ENCODE results near the gene DNAH11.

DNAH11 gene

GRCh38 chr7:21778953-21779352 lies 236.1 kb downstream of the DNAH11 start:
- TF ChIP-seq CTCF (IDR thresholded peaks at IDR 0.05) = no peak
- Histone ChIP-seq H3K4me3 (no peak overlapping the region), H3K27ac (no peak overlapping the region)
- no peak for DNase-seq (ENCODE audit: low spot score)

GRCh38 chr7:21782996-21783395 lies 240.2 kb downstream of the DNAH11 start:
- H3K27ac ChIP-seq = no peak overlapping the region
- no peak overlapping the region for H3K4me3 ChIP-seq
- TF ChIP-seq CTCF (IDR thresholded peaks at IDR 0.05) = no peak
- no peak for DNase-seq (ENCODE audit: low spot score)

DNA sequence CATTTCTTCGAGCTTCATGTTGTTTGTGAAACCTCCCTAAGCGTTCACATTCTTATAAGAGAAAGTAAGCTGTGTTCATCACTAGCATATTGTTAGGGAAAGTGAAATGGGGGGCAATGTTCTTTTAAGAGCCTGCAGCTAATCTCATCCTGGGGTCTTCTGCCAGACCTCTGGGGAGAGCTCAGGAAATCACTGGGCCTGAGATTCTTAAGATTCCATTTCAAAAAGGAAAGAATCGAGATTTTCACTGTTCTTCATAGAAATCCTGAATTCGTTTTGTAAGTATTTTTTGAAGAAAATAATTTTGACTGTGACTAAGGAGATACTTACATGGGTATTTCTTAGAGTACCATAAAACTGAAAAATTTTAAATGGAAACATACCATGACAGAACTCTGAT lies 242.2 kb downstream of the DNAH11 start:
- no peak for TF ChIP-seq CTCF (IDR thresholded peaks at IDR 0.05)
- H3K27ac ChIP-seq = no peak overlapping the region
- H3K4me3 ChIP-seq = no peak overlapping the region
- no peak for DNase-seq (ENCODE audit: low spot score)

DNA sequence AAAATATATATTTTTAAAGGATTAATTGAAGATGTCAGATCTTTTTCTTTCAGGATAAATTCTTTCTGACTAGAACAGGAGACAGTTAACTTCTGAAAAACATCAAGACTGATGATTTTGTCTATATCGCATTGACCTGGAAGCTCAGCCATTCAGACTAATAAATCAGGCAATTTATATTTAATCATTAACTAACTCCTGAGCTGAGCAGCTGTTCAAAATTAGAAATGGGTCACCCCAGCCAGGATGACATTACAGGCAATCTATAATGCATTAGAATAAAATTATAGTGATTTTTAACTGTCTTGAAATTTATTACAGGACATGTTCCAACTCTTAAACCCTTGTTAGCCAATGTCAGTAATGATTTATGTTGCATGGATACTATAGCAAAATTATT lies 263.0 kb downstream of the DNAH11 start:
- TF ChIP-seq CTCF (IDR thresholded peaks at IDR 0.05) = no peak
- Histone ChIP-seq H3K4me3 (no peak overlapping the region), H3K27ac (no peak overlapping the region)
- no peak for DNase-seq (ENCODE audit: low spot score)

- Histone ChIP-seq H3K27ac (no peak overlapping the region), H3K4me3 (no peak overlapping the region)
- TF ChIP-seq CTCF (IDR thresholded peaks at IDR 0.05) = no peak
- no peak for DNase-seq (ENCODE audit: low spot score)
Measured at GRCh38 chr7:21806388-21806787, 263.5 kb downstream of the DNAH11 start.

DNA sequence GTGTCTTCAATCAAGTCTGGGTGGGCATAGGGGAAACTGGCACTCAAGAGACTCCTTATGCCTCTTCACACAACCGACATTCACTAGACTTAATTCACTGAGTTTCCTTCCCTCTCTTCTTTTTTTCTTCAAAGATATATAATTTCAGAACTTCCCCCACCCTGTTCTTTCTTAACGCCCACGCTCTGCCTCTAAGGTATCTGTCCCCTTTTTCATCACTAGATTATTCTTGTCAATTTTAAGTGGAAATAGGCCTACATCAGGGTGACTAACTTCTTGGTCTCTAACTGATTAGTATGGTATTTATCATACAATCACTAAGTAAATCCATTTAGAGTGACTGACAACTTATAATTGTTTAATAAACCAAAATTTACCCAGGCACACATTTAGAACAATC lies 276.2 kb downstream of the DNAH11 start:
- DNase-seq (ENCODE audit: low spot score) = no peak
- no peak overlapping the region for H3K27ac ChIP-seq
- H3K4me3 ChIP-seq = no peak overlapping the region
- TF ChIP-seq CTCF (IDR thresholded peaks at IDR 0.05) = no peak

DNA sequence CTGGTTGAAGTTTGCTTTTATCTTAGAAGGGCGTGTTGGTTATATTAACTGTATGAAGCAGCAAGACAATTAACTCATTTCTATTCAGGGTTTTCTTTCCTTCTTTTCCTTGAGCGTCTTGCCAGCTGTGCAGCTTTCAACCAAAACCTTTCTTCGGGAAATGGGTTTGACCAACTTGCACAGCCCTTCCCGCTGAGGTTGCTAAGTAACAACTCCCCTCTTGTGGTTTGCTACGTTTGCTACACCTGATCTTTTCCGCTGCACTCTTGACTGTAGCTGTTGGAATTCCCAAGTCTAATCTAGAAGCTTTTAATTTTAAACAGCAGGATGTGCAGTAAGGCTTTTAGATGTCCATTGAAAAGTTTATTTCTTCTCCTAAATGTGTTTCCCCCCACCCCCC lies 286.0 kb downstream of the DNAH11 start:
- no peak for DNase-seq (ENCODE audit: low spot score)
- TF ChIP-seq CTCF (IDR thresholded peaks at IDR 0.05) = no peak
- no peak overlapping the region for H3K27ac ChIP-seq
- no peak overlapping the region for H3K4me3 ChIP-seq
